A172 (cell line): ENCODE results near the gene P2RX1. TPM values are rescaled to one million over a fixed set of nuclear protein-coding genes. Genes with fewer than 3 reads are reported as not detected.
"Not testable (repeated sequence)": the region's sequence is repeated elsewhere in the genome, so short reads cannot be mapped to it uniquely, and the experiment has no call there.

Experiments used
- DNase-seq: peaks from one replicate; pipeline ENCODE4 v3.0.0-alpha.2; 2015; ENCODE audit warnings: low spot score
- total RNA-seq: library from RNA; depleted of rRNA; stranded (reverse); fragments of >200 nt; shearing (Covaris generic); gene quantifications from 2 replicates; pipeline ENCODE4 v1.2.3, GENCODE V29; 2014

P2RX1 gene
- total RNA-seq, 1 experiment from 2014 or later = 0.67 TPM

DNA sequence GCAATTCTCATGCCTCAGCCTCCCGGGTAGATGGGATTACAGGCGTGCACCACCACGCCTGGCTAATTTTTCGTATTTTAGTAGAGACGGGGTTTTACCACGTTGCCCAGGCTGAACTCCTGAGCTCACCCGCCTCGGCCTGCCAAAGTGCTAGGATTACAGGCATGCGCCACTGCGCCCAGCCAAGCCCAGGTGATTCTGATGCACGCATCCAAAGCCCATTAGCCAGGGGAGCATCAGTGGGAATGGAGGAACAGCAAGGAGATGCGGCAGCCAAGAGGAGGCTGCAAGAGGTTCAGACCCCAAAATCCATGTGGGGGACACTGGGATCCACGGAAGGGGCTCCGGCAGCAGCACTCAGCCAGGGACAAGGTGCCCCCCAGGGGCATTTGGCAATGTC lies 35.9 kb upstream of the P2RX1 start:
- DNase-seq = no peak

DNA sequence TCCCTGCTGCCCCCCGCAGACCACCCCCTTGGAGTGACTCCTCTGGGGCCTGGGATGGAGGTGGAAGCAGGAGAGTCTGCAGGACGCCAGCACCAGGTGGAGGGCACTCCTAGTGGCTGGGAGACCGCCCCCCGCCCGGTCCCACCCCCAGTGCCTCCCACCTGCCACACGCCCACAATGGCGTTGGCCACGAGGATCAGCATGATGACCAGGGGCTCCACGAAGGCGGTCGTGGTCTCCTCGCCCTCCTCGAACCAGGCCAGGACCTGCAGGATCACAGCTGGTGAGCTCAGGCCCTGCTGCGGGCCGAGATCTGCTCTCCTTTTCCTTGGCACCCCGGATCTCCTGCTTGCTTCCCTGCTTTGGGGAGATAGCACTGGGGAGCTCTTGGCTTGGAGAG lies 35.2 kb upstream of the P2RX1 start:
- DNase-seq = no peak

DNA sequence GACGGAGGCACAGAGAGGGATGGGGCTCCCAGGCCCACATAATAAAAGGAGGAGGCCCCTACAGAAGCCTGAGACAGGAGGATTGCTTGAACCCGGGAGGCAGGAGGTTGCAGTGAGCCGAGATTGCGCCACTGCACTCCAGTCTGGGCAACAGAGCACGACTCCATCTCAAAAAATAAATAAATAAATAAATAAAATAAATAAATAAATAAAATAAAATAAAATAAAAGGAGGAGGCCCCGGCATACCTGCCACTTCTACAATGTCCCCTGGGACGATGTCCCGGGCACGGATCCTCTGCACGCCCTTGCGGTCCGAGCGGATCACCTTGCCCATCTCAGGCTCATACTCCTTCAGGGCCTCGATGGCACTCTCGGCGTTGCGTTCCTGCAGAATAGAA lies 34.7 kb upstream of the P2RX1 start:
- no peak for DNase-seq

DNA sequence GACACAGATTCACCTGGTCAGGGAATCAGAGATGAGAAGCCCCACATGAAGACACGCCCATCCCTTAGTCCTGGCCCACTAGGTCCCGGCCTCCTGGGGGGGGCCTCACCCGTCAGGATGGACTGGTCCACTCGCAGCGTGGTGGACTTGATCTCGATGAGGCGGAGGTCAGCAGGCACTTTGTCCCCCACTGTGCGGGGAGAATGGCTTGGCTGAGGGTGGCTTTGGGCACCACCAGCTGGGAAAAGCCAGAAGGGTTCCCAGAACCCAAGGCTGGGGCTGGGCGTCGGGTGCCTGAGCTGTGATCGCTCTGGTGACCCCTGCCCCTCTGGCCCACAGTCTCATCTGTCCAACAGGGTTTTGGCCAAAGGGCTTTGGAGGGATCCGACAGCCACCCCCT lies 34.3 kb upstream of the P2RX1 start:
- no peak for DNase-seq

DNA sequence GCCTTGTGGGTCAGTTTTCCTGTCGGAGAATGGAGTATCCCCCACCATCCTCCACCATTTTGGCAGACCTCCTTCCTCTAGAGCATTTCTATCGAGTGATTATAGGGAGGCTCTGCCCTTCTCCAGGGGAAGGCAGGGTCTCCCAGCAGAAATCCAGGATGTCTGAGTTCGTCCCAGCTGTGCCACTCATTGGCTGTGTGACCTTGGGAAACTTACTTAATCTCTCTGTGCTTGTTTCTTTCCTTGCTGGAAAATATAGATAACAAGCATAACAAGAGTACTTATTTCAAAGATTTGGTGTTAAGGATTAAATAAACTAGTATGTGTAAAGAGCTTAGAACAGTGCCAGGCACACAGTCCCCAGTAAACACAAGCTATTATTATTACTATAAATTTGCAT lies 33.2 kb upstream of the P2RX1 start:
- DNase-seq = no peak

DNA sequence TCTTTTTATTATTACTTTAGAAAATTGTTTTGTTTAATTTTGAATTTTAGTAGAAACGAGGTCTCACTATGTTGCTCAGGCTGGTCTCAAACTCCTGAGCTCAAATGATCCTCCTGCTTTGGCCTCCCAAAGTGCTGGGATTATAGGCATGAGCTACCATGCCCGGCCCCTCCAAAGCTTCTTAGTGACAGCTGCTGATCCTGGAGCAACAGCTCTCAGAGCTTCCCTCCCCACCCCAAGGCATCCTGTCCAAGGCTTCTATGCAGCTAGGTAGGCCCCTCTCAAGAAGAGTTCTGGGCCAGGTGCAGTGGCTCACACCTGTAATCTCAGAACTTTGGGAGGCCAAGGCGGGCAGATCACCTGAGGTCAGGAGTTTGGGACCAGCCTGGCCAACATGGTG lies 32.3 kb upstream of the P2RX1 start:
- not testable (repeated sequence) for DNase-seq

DNA sequence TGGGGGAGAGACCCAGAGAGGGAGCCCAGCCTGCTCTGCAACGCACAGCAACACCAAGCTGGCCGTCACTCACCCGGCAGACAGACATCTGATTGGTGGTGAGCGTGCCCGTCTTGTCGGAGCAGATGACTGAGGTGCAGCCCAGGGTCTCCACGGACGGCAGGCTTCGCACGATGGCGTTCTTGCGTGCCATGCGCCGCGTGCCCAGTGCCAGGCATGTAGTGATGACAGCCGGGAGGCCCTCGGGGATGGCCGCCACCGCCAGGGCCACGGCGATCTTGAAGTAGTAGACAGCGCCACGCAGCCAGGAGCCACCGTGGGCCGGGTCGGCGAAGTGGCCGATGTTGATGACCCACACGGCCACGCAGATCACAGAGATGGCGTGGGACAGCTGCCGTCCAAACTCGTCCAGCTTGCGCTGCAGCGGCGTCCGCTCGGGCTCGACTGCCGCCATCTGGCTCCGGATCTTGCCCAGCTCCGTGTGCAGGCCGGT lies 31.1 kb upstream of the P2RX1 start:
- DNase-seq = no peak

DNA sequence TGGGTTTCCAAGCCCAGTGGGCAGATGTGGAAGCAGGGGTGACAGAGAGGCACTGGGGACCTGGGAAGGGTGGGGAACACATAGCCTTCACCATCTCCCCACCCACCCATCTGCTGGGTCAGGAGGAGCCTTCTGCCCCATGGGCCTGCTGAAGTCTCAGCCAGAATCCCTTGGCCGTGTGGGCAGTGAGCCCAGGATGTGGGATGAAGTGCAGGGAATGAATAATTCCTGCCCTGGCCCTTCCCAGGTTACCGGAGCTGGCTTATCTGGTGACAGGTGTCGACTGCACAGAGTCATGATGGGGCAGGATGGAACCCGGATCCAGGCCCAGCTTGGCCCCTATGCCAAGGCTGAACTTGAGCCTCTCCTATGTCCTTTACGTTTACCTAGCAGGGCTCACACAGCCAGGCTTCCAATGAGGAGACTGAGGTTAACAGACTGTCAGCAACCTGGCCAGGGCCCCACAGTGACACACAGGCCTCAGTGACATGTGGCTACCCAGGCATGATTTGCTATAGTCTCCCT lies 30.5 kb upstream of the P2RX1 start:
- DNase-seq = no peak

DNA sequence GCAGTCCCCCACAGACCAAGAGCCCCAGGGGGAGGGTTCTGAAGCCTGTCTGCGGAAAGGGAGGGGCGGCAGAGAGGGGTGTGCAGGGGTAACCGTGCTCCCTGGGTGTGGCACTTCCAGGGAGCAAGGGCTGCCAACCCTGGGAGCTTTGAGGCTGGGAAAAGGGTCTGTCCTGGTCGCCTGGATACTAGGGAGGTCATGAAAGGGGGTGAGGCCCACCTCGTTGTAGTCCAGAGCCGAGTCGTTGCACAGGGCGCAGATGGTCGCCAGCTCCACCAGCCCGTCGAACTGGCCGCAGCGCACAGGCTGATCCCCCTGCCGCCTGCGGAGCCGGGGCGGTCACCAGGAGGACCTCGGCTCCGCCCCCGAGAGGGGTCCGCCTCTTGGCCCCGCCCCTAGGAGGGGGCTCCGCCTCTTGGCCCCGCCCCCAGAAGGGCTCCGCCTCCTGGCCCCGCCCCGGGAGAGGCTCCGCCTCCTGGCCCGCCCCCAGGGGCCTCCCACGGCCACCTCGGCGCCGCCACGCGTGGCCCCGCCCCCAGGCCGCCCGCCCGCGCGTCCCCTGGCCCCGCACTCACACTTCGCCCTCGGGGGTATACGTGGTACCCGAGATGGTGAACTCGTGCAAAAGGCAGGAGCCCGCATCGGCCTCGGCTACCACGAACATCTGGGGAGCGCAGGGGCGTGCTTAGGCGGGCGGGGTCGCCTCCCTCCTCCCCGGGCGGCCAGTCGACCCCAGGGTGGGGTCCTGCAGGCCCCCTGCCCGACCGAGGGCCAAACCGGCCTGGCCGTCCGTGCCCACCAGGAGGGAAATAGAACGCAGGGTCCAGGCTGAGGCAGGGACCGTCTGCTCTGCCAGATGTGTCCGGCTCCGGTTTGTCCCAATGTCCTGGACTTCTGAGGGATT lies 28.5 kb upstream of the P2RX1 start:
- DNase-seq = no peak

DNA sequence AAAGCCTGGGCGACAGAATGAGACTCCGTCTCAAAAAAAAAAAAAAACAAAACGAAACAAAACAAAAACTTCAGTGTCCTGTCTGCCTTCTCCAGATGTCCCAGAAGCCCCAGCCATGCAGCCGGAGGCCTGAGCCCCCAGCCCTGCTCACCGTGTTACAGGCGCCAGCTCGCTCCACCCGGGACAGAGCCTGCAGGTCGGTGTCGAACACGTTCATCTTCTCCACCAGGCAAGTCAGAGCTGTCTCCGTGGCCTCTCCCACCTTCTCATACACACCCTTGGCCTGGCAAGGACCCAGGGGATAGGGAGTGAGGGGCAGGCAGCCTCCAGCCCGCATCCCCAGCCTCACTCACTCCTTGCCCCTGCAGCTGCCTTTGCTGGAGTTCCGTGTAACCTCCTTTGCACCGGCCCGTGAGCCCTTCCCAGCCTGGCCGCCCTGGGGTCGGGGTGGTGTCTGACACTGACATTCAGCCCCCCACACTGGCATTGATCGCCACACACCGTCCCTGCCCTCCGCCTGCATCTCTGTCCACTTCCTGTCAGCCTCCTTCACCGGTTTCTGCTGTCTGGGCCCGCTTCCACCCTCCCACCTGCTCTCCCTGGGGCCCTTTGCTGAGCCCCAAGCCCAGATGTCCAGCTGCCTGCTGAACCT lies 27.1 kb upstream of the P2RX1 start:
- no peak for DNase-seq

DNA sequence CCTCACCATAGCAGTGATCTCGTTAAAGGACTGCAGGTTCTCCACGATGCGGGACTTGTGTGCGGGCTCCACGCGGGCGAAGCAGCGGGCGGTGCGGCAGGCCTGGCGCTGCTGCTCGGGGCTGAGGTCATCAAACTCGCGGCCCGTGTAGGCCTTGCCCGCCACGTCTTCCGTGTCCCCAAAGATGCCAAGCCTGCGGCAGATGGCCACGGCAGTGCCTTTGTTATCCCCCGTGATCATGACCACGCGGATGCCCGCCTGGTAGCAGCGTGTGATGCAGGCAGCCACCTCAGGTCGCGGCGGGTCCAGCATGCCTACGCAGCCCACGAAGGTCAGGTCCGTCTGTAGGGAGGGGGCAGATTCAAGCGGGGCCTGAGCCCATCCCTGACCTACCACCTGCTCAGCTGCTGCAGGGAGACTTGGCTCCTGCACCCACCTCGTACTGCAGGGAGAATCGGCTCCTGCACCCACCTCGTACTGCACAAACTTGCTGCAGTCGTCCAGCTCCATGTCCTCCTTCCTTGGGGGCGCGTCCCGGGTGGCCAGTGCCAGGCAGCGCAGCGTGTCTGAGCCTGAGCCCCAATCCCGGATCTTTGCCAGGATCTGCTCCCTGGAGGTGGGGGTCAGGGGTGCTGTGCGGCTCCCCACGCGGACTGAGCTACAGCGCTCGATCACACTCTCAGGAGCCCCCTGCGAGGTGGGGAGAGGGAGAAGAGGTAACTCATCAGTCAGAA lies 24.9 kb upstream of the P2RX1 start:
- DNase-seq = no peak

DNA sequence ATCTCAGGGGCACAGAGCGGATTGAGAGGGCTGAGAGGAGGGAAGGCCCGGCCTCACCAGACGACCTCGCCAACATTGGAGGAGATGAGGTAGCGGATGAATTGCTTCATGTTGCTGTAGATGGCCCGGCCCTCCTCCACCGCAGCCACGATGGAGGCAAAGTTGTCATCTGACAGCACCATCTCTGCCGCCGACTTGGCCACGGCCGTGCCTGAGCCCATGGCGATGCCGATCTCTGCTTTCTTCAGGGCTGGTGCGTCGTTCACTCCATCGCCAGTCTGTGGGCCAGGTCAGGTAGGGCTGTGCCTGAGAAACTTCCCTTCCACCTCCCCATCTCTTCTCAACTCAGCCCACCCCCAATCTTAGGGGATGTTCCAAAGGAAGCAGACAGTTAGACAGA lies 21.1 kb upstream of the P2RX1 start:
- DNase-seq = no peak

DNA sequence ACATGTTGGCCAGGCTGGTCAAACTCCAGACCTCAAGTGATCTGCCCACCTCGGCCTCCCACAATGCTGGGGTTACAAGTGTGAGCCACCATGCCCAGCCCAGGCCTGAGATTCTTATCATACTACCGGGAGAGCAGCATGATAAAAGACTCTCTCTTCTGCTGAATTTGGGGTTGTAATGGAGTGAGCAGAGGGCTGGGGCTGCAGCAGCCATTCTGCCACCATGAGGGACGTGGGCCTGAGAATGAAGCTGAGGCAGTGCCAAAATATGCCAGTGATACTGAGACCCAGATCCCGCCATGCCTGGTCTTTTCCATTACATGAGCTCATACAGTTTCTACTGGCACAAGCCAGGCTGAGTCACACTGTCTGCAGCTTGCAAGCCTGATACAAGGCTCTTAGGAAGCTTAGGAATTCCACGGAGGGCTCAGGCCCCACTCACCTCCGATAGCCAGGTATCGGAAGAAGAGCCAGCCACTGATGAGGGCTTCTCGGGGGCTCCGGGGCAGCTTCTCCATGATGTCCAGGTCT lies 19.6 kb upstream of the P2RX1 start:
- peak; percentile 55 for DNase-seq

DNA sequence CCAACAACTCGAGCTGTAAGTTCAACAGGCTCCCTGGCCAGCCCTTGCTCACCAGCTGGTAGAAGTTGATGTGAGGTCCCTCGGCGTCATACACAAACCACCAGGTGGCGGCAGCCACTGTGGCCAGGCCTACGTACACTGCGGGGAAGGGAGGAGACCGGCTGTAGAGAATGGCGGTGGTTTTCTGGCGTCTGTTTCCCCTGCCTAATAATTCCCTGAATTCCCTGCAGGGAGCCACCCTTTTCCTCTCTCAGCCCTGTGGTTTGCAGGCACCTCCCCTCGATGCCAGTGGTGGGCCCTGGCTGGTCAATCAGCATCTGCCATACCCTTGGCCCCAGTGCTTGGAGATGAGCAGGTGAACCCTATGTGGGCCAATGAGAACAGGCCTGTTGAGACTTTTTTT lies 18.9 kb upstream of the P2RX1 start:
- DNase-seq = peak; percentile 58

DNA sequence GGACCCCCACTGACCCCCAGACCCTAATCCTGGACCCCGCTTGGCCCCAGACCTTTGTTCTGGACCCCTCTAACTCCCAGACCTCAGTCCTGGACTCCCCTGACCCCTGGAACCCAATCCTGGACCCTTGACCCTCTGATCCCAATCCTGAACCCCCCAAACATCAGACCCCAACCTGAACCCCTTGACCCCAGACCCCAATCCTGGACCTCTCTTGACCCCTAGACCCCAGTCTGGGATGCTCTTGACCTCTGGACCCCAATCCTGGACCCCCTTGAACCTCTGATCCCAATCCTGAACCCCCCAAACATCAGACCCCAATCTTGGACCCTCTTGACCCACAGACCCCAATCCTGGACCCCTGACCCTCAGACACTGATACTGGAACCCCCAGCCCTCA lies 13.5 kb upstream of the P2RX1 start:
- no peak for DNase-seq

DNA sequence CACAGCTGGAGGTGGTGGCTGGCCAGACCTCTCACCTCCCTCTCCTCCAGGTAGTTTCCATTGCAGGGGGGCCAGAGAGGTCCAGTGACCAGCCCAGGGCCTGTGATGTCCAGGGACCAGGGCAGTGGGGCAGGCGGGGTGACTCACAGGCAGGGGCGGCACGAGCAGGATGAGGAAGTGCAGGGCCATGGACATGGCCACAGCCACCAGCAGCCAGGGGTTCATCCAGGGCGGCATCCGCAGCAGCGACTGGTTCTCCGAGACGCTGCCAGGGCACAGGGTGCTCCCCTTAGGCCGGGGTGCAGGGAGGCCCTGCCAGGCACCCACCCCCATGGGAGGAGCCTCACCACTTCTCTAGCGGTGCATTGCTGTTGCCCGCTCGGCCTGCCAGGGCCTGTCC lies 12.9 kb upstream of the P2RX1 start:
- no peak for DNase-seq

DNA sequence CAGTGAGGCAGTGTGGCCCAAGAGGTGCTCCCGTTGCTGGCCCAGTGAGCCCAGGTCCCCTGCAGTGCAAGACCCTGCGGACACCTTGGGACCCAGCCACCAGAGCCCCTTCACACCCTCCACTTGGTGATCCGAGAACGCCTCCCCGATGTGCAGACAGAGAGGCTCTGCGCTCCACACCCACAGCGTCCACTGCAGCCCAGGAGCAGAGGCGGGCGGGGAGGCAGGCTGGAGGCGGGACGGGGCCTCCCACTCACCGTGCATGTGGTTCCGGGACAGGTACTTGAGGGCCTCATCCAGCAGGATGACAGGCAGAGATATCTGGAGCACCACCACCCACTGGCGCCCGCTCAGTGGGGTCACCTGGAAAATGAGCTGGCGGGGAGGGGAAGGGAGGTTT lies 12.1 kb upstream of the P2RX1 start:
- DNase-seq = no peak

DNA sequence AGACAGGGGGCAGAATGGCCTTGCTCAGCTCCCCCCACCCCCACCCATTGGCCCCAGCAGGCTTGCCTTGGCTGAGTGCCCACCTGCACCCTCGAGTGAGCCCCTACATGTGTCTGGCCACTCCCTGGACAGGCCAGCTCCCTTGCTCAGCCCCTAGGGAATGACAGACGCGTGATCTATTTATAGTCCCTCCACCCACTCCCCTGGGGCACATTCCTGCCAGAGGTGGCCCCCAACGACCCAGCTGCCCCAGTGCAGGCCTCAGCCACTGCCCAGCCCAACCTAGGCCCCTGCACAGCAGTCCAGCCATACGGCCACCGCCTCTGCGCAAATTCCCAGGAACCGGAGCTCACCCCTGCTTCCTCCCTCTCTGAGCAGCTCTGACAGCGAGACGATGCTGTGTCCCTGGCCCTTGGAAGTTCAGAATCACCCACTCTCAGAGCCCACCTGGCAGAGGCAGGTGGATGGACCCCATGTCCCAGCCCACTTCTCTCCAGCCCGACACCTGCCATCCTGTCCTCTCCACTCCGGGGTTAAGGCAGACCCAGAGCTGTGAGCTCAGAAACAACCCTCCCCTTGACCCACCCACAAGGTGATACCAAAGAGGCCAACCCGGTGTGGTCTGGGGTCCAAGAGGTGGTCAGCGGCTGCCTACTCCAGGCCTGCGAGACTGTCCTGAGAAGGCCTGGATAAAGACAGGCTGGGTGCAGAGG lies 11.5 kb upstream of the P2RX1 start:
- no peak for DNase-seq

DNA sequence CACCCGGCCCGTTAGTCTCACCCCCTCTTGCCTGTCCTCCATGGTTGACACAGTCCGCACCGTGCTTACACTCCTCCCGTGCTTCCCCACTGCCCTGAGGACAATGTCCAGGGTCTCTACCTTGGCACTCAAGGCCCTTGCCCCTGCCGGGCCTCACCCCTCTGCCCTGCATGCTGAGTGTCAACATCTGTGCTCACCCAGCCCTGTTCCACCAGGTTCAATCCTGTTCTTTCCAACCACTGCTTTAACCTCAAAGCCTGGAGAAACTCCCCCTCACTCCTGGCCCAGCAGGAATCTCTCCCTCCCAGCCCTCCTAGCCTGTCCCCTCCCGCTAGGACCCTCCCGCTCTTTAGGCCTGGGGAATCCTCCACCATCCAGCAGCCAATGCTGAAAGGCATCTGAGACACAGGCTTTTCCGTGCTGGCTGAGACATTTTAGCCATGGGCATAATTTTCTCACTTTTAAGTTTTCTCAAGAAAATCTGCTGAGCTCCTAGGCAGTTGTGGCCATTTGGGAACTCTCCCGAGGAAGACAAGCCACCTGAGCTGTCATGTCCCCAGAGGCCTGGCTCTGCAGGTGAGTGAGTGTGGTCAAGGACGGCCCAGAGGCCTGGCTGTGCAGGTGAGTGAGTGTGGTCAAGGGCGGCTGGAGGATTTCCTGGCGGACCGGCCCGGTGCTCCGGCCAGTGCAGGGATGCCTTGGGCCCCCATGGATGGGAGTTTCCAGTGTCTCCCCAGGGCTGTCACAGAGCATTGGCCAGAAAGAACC lies 10.8 kb upstream of the P2RX1 start:
- no peak for DNase-seq

DNA sequence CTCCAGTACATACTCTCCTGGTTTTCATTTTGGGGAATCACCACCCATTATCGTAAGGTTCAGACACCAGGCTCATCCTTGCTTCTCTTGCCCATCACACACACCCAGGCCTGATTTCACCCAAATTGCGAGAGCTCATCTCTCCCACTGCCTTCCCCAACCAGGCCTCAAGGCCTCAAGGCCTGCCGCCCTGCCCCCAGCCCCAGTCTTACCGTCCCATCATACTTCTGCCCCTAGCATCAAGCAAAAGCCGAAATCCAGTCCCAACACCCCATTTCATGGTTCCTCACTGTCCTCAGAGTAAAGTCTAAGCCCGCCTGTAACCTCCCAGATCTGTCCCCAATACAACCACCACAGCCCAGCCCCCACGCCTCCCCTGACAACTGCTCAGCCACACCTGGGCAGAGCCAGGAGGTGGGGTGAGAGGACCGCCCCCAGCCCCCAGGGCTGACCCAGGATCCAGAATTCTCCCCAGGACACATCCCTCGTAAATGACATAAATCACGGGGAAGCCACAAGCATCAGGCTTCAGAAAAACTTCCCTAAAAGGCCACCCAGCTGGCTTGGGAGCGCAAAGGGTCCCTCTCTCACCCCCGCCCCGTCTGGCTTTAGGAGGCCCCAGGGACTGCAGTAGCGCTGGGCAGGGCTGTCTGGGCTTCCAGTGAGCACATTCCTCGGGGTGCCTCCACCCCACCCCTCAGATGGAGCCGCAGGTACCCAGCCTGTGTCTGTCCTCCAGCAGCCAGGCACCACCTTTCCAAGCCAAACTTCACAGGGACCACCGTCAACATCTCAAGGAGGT lies 9.6 kb upstream of the P2RX1 start:
- DNase-seq = no peak
